Upper lobe of left lung (tissue), 4 donors: ENCODE results near the gene PHETA1.

ENCODE experiments used
- CTCF ChIP-seq, 6 experiments: fragments of 450-650 bp in 4 of 6; fragments of 200-600 bp in 2 of 6; sonication (generic) in 2 of 6; IDR thresholded peaks; one replicate each; pipeline ENCODE4 v1.5.1; 2016 to 2019; ENCODE audit warnings: antibody characterized with exemption in 6 of 6
- POLR2A ChIP-seq, 4 donors: fragments of 450-650 bp; IDR thresholded peaks; one replicate each; pipeline ENCODE4 v1.5.1; 2016 to 2017; ENCODE audit warnings: antibody characterized with exemption in 4 of 4, mild to moderate bottlenecking in 2 of 4

GRCh38 chr12:111359231-111359913, 9.5 kb downstream of the PHETA1 start:
- no peak for TF ChIP-seq CTCF (IDR thresholded peaks at IDR 0.05)
- TF ChIP-seq POLR2A (IDR thresholded peaks at IDR 0.05) = no peak
